ENCODE measurements around the gene VAC14.
"Not testable (repeated sequence)": the region's sequence is repeated elsewhere in the genome, so short reads cannot be mapped to it uniquely, and the experiment has no call there.

VAC14 gene

DNA sequence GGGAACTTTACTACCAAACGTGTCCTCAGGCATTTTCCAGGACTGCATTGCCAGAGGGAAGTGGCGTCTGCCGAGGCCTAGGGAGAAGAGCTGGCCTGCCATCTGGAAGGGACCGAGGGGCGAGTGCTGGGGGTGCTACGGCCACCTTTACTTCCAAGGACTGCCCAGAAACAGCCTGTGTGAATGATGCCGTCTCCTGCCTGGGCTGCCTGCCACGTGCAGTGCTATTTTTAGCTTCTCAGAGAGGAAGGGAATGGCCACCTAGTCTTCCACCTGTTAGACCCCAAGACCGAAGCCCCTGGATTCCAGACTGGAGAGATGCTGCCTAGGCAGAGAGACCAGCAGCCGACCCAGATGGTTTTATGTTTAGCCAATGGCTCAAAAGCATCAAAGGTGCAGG, 57.2 kb downstream of the VAC14 start:
- no peak for DNase-seq (ENCODE audit: low spot score)

DNA sequence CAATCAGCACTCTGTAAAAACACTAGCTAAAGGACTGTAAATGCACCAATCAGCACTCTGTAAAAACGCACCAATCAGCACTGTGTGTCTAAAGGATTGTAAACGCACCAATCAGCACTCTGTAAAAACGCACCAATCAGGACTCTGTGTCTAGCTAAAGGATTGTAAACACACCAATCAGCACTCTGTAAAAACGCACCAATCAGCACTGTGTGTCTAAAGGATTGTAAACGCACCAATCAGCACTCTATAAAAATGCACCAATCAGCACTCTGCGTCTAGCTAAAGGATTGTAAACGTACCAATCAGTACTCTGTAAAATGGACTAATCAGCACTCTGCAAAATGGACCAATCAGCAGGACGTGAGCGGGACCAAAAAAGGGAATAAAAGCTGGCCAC, 58.0 kb downstream of the VAC14 start:
- not testable (repeated sequence) for DNase-seq (ENCODE audit: low spot score)

DNA sequence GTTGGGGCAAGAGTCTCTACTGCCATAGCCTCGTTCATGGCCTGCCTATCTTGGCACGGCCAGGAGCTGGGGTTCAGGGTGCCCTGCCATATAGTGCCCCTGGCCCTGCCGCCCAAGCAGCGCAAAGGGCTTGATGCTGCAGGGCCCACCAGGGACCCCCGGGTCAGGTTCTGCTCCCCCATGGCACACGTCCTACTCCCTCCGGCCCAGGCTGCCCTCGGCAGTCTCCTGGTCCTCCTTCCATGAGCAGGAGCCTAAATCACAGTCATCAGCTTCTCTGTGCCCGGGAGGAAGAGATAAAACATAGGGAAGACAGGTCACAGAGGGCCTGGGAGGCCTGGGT, 59.2 kb downstream of the VAC14 start:
- no peak for DNase-seq (ENCODE audit: low spot score)

DNA sequence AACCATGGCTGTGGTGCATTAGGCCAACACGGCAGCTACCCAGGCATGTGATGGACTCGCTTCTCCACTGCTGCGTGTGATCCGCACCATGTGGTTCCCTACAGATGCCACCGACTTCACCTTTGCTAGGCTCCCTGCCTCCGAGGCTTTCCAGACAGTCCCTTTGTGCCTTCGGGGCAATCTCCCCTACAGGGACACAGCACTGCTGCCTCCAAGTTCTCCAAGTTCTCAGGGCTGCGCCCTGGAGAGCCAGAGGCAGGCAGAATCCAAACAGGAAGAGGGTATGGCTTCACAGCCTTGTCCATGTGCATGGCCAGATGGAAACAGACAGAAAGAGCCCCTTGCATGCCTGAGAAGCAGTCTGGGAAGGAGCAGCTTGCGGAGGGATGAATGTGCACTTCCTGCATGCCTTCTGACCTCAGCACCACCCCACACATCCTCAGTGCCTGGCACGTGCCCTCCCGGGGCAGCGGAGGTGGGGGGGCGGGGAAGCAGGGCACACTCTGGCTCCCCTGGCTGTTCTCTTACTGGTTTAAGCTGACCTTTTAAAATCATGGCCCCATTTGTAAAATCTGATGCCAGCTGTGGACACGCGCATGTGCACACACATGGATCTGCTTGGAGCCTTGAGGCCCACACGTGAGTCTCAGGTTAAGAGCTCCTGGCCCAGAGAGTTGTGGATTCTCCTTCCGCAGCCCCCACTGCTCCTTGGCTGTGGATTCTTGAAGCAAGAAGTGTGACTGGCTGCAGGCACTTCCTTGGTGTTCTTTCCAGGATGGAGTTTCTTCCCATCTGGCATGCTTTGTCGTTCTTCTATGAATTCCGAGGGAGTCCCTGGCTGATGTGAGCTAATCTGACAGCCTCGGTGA, 59.8 kb downstream of the VAC14 start:
- DNase-seq (ENCODE audit: low spot score) = no peak

DNA sequence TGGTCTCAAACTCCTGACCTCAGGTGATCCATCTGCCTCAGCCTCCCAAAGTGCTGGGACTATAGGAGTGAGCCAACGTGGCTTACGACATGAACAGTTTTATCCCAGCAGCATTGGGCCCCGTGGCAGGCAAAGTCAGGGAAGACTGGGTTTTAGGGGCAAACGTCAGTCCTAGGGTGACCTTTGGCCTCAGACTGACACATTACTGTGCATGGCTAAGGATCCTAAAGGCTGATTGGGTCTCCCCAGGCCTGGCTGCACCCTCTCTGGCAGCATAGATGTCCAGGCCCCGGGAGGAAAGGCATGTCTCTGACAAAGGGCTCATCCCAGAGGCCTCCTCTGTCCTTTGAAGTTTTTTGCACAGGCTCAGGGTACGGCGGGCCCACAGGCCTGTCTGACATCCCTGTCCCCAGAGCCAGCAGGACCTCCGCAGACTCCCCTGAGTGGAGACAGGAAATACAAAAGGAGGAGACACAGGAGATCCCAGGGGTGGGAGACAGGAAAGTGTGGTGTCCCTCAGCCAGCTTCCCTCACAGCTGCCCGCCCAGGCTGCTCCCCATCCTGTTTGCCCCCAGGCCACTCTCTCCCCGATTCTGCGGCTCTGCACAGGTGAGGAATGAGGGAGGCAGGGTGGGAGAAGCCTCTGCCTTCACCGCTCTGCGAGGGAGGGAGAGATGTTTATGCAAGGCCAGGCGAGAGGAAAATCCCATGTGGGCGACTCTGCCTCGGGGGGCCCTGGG, 60.6 kb downstream of the VAC14 start:
- no peak for DNase-seq (ENCODE audit: low spot score)

DNA sequence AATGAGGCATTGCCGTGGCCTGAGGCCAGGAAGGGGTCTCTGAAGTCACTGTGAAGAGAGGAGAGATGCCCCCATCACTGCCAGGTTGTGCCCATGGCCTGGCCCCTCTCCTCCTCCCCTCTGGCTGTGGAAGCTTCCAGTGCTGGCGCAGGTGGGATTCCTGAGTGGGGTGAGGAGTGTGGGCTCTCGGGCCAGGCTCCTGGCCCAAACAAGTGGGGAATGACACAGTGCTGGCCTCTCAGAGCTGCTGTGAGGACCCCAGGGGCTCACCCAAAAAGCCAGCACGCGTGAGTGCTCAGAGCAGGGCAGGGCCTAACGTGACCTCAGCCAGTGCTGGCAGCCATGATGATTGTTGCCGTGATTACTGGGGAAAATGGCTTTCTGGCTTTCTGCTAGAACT, 61.6 kb downstream of the VAC14 start:
- DNase-seq (ENCODE audit: low spot score) = no peak

DNA sequence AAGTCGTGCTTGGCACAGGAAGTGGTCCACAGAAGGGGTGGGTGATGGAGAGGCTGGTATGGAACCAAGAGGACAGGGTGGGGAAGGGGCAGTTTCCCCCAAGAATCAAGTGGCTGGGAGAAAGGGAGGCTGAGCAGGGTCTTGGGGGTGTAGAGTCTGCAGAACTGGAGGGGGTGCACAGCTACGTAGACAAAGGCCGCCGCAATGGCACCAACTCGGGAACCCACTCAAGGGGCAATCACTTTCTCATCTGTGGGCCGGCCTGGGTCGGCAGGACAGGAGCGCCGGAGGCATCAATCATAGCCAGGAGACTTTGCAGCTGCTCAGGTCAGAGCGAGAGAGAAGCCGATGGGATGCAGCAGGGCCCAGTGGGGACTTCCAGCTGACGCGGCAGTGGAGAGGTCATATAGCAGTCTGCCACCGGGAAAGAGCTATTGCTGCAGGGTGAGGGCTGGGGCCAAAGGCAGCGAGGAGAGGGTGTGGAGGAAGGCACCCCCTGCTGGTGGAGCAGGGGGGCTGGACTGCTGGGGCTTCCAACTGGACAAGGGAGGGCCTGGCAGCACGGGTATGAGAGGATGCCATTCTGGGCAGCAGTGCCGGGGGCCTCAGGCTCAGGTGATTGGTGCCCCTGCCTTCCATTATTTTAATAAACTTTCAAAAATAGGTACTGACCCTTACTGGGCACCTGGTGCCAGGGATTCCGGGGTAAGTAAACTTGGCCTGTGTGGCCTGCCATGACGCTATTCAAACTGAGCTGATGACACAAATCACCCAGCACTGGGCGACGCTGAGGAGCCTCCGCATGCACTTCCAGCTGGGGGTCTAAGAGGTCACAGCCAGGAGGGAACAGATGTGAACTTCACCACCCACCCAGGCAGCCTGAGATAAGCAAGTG, 62.6 kb downstream of the VAC14 start:
- DNase-seq (ENCODE audit: low spot score) = no peak

DNA sequence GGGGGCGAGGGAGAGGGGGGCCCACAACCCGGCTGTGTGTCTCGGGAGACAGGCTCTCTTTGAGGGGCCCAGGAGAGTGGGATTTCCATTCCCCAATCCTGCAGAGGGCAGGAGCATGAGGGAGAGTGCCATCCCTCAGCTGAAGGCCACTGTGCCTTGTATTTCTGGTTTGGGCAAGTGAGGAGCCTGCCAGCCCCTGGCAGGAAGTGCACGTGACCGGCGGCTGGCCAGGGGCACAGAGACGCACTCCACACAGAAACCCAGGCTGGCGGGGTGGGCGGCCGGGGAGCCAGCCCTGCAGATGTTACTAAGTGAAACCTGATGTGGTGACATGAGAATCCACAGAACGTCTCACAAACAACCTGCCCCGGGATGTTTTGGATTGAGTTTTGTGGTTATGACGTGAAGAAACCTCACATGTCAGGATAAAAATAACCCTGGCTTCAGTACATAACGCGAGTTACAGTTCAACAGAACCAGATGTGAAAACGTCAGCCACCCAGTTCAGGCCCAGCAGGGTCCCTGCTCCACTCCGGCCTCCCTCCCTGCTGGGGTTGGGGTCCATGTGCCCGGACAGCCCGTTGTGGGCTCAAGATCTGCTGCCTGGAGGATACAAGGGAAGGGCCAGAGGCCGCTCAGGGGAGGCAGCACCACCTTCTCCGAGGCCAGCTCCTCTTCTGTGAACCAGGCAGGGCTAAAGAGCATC, 63.4 kb downstream of the VAC14 start:
- no peak for DNase-seq (ENCODE audit: low spot score)

DNA sequence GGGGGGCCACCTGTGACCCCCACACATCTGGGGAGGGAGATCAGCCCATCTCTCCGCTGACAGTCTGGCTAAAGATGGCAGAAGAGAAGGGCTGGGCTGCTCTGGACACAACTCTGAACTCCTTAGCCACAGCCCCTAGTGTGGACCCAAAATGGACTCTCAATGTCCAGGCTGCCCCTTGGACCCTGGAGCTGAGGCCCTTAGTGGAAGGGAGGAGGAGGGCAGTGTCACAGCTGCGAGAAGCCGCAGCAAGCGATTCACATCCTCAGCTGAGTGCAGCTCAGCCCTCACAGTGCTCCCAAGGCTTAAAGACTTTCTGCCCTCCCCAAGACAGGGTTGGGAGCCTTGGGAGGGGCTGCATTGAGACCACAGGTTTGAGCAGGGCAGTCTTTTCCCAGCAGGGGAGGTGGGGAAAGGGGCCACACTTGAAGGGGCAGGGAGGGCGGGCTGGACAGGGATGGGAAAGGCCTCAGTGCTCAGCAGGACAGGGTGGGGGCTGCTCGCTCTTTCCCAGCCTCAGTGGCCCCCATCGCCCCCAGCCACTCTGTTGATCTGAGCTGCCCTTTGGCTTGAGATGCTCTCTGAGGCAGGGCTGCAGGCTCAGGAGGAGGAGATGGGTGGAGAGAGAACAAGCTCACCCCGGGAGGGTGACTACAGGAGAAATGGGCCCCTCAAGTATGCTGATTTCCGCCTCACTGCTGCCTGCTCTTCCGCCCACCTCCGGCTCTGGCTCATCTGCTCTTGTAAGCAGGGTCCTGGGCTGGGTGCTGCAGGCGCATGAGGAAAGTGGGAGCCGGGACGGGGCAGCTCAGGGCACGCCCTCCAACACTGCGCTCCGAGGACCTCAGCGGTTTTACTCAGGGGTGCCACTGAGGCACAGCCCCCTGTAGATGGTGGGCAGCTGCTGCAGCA, 64.2 kb downstream of the VAC14 start:
- DNase-seq (ENCODE audit: low spot score) = no peak

DNA sequence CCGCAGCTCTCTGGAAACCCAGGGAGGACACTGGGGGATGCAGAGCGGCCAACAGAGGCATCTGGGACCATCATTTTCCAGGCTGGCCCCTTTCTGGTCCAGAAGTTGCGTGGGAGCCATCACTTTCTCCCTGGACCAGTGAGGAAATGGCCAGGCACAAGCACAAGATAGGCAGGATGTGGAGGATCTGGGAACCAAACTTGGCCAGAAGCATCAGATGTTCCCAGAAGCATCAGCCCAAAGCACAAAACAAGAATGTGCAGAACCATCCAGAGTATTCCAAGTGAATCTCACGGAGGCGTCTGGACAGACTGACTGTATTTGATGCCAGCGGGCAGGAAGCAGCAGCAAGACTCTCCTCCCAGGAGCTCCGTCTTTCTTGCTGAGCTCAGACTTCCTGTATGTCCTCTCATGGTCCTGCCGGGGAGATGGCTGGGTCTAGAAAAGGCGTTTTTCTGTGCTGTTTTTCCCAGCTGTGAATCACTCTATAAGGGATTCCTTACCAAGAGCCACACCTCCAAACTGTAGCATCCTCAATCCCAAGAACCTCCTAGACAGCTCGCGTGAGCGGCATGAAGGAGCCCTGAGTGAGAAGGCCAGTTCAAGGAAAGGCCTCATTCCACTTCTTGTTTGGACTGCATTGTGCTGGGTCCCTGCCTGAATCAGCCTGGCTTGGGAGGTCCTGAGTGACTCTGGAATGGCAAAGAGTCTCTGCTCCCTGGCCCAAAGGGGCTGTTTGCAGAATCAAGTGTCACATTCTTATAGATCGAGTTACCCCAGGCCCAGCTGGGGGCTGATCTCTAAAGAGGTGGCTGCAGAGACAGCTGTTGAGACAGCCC, 65.6 kb downstream of the VAC14 start:
- no peak for DNase-seq (ENCODE audit: low spot score)

DNA sequence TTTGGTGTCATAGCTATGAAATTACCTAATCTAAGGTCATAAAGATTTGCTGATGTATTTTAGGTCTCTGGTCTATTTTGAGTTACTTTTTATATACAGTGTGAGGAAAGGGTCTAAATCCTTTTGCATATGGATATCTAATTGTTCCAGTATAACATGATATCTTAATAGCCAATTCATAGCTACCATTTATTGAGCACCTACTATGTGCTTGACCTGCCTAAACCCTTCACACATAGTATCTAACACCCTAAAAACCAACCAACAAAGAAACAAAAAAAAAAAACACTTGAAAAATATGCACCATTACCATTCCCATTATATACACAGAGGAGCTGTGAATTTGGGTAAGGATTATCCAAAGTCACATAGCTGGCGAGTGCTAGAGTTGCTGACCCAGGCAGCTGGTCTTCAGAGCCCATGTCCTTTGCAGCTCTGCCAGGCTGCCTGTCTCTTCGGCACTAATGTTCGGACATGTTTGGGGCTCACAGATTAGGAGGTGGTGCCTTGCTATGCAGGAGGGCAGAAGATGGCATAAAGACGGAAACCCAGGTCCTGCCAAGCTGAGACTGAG, 66.3 kb downstream of the VAC14 start:
- no peak for DNase-seq (ENCODE audit: low spot score)

DNA sequence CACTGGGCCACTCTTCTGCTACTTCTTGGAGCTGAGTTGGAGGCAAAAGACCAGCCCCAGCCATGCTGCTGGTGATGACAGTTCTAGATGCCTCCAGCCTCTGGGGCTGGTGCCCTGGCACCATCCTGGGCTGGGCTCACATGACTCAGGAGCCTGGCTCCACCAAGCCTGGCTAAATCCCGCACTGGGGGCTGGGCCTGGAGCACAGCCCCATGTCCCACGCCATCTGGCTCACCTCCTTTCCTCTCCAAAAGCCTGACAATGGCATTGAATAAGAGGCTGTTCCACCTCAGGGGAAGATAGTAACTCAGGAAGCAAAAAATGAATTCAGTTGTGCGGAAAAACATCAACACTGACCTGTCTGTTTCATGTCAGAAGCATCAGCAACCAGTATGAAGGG, 70.0 kb downstream of the VAC14 start:
- DNase-seq (ENCODE audit: low spot score) = no peak

DNA sequence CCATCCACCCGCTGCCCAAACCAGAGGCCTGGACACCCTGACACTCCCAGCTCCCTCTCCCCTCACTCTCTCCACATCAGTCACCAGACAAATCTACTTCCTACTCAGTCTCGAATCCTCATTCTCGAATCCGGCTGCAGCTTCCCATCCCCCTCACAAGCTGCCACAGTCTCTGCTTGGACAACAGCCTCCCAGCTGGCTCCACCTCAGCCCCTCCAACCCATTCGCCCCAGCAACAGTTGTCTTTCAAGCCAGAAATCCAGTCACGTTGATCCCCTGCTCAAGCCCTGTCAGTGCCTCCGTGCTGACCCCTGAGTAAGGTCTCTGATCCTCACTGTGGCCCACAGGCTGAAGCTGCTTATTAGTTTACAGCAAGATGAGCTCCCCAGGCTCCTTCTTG, 70.9 kb downstream of the VAC14 start:
- DNase-seq (ENCODE audit: low spot score) = peak; percentile 79

DNA sequence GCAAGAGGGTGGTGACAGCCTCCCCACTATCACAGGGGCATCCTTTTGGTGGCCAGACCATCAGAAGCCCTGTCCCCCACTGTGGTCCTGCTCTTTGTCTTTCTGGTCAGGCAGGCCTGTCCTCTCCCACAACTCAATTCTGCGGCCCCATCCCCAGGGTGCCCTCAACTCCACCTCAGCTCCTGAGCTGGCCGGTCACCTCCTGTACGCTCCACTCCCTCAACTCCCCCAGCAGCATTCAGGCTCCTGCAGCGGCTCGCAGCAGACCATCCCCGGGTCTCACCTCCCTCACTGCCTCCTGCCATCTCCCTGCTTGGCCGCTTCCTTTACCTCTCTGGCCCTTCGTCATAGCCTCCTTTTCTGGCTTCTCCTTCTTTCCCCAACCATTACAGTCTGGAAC, 71.7 kb downstream of the VAC14 start:
- no peak for DNase-seq (ENCODE audit: low spot score)

DNA sequence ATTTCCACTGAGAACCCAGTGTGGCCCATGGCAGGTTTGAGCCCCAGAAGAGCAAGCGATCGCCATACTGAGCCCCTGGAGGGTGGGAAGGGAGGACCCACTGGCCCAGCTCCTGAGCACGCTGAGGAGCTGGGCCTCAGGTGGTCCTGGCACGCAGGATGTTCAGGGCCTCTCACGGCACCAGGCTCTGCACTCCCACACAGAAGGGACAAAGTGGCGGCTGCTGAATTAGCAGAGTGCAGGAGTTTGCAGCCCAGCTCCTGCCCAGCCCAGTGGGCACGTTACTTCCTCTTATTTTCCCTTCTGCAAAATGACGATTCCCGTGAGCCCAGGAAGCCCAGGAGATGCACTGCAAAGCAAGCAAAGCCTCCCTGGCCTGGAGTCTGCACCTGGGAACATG, 72.8 kb downstream of the VAC14 start:
- DNase-seq (ENCODE audit: low spot score) = no peak

DNA sequence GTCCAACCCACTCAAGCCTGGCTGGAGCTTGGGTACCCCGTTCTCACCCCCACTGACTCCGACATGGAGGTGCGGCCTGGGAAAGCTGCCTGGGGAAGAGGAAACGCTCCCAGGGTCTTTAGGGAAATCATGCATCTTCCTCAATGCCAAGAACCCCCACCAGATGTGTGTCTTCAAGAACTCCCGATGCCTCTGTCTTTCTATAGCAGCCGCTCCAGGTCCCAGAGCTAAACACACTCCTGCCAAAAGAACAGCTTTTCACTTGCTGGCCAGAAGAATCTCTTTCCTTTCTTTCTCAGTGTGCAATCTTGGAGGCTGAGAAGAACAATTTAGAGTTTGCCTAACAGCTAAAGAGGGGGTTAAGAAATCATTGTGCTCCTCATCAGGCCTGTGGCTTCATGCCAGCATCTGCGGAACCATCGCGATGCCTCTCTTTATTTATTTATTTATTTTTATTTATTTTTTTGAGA, 74.0 kb downstream of the VAC14 start:
- DNase-seq (ENCODE audit: low spot score) = no peak

DNA sequence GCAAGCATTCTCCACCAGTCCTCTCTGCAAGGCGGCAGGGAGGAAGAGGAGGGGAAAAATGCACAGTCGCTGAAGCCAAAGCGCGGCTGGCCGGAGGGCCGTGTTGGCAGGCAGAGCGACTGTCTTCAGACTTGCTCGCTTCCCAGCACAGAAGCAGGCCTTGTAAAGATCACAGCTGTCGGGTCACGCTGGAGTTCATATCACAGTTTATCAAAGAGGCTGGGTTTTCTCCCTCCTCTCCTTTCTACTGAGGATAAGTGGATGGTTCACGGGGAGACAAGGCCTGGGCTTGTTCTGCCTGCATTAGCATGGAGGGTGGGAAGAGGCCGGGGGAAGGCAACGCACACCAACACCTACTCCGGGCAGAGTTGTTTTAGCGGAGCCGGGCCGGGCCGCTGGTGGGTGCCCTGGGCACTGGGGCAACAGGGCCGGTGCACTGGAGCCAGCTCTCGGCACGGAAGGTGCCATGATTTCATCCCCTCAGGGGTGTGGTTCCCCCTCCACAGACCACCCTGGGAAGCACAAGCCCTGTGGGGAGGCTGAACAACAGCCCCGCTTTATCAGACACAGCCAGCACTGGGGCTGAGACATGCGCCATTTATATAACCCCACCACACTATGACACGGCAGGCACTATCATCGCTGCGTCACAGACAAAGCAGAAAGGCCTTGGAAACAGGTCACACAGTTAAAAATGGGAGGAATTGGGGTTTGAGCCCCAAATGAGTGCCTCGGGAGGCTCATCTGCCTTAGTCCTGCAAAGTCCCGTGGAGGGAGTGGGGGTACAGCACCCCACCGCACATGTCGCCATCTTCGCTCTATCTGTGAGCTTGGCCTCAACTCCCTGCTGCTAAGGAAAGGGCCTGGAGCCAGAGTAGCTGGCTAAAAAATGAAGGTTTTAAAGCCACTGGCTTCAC, 74.8 kb downstream of the VAC14 start:
- DNase-seq (ENCODE audit: low spot score) = no peak

Measured in ecto neural progenitor cell (in vitro differentiated cells).